Stimulated activated CD4-positive, alpha-beta T cell treated with anti-CD3 and anti-CD28 coated beads, Interleukin-2, amount 100 ng/mL, for 48 hours (primary cell): Measurements from ENCODE around the gene XRCC4.
"Not testable (repeated sequence)": the region's sequence is repeated elsewhere in the genome, so short reads cannot be mapped to it uniquely, and the experiment has no call there.

Experiments
- DNase-seq, 2 donors: peaks; one replicate each; pipeline ENCODE4 v3.0.0-alpha.2; 2020

The XRCC4 gene

DNA sequence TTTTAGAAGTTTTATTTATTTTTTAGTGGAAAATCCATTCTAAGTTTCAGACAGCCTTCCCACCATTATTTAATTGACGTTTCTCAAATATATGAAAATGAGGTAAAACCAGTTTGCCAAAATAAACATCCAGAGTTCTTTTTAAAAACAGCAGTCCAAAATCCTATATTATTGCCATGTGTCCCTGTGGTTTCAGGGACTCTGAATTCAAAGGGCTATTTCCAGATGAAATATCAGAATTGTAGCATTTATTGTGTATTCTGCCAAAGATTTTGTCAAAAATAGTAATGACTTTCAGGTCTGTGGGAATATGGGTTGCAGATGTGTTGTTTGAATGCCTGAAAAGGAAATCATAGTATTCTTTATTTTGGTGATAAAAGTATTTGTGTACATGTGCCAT, 41.6 kb downstream of the XRCC4 start:
- no peak for DNase-seq

DNA sequence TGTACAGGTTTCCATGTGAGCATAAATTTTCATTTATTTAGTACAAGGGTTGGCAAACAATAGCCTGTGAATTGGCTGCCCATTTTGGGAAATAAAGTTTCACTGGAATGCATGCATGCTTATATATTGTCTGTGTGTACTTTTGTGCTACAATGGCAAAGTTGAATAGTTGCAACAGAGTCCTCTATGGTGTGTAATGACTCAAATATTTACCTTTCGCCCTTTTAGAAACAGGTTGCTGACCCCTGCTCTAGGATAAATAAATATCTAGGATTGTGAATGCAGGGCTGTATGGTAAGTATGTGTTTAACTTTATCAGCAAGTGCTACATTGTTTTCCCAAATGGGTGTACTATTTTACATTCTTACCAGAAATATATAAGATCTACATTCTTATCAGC, 47.2 kb downstream of the XRCC4 start:
- no peak for DNase-seq

DNA sequence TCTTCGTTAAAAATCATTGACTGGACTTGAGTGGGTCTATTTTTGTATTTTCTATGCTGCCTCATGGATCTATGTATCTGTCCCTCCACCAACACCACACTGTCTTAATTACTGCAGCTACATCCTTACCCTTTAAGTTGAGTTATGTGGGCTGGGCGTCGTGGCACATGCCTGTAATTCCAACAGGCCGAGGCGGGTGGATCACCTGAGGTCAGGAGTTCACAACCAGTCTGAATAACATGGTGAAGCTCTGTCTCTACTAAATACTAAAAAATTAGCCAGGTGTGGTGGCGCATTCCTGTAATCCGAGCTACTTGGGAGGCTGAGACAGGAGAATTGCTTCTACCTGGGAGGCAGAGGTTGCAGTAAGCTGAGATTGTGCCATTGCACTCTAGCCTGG, 48.2 kb downstream of the XRCC4 start:
- DNase-seq: no peak

DNA sequence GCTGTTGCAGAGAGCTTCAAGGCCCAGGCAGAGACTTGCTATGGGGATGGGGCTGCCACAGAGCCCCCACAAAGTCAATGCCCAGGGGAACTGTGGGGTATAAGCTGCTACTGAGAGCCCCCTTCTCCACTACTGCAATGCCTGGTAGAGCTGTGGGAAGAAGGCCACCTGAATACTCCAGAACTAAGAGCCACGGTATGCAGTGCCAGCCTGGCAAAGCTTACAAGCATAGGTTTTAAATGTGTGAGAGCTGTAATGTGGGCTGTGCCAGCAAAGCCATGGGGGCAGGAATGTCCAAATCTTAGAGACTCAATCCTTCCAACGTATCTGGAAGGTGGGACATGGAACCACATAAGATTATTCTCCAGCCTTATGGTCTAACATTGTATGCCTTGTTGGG, 49.2 kb downstream of the XRCC4 start:
- no peak for DNase-seq

DNA sequence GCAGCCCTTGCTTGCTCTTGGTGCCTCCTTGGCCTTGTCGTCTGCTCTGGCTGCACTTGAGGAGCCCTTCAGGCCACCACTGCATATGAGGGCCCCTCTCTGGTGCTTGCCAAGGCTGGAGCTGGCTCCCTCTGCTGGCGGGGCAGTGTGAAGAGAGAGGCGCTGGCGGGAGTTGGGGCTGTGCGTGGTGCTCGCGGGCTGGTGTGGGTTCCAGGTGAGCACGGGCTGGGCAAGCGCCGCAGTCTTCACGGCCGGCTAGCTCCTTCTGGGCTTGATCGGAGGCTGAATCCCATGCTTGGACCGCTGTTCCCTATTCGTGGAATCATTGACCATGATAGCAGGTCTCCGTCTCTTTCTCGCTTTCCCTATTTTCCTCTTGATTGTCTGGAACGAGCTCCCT, 56.5 kb downstream of the XRCC4 start:
- no peak for DNase-seq

DNA sequence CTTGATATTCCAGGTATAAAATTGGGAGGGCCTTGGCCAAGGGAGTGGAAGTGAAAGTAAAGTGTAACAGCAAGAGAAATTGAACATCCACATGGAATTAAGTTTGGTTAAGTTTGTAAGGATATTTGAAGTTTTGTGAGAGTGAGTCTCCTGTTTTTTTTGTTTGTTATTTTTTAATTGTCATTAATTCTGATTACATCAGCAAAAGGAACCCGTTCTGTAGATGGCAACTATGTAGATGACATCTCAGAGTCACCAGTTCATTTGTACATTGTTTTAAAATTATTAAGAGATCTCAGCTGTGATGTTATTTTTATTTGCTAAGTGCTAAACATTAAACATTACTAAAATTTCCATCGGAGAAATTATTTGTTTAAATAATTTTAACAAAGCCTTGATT, 65.2 kb downstream of the XRCC4 start:
- DNase-seq: no peak

DNA sequence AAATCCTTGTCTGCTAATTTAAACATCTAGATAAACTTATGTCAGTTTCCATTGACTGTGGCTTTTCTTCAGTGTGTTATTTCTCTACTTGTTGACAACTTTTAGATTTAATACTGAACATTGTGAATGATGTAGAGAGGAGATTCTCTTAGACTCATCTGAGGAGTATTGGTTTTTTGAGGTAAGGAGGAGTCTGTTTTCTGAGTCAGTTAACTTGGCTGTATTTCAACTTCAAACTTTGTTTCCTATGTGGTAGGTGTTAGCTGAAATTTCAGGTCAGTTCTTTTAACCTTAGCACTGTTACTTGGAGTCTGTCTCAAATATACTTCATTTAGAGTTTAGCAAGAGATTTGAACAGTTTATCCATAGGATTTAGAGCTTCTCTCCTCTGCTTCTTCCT, 67.9 kb downstream of the XRCC4 start:
- no peak for DNase-seq

DNA sequence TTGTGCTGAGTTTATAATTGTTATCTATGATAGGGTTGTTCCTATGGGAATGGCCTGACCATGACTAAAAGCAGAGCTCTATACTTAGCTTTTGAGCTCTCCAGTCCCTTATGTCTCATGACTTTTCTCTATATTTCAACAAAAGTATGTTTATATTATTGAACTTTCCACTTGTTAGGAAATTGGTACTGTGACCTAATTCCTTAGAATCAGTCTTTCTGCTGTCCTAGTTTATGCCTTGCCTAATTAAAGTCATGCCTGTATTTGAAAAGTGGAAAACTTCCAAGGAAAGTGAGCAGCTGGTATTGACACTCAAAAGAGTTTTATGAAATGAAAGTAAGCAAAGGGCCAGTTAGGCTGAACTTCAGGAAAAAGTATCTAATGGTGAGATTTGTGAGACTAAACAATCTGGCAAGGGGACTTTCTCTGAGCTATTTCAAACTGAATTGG, 68.6 kb downstream of the XRCC4 start:
- no peak for DNase-seq

DNA sequence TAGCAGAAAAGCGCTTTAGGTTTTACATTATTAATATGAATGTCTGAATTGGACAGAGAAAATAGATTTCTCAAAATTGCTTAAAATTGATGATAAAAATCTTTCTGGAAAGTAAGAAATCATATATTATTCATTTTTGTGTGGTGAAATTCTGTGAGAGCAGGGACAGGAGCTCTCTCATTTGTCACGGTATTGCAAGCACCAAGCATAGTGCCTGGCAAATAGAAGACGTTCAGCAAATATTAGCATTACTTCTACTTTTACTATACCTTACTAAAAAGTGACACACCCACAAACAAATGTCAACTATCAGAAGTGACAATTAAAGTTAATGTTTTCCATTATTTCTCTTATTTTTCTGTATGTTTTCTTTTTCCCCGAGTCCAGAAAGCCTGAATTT, 69.1 kb downstream of the XRCC4 start:
- no peak for DNase-seq

DNA sequence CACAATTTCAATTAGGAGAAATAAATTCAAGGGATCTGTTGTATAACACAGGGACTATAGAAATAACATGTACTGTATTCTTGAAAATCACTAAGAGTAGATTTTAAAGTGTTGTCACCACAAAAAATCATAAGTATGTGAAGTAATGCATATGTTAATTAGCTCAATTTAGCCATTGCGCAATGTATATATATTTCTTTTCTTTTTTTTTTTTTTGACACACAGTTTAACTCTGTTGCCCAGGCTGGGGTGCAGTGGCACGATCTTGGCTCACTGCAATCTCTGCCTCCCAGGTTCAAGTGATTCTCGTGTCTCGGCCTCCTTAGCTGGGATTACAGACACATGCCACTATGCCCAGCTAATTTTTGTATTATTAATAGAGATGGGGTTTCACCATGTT, 70.2 kb downstream of the XRCC4 start:
- no peak for DNase-seq

DNA sequence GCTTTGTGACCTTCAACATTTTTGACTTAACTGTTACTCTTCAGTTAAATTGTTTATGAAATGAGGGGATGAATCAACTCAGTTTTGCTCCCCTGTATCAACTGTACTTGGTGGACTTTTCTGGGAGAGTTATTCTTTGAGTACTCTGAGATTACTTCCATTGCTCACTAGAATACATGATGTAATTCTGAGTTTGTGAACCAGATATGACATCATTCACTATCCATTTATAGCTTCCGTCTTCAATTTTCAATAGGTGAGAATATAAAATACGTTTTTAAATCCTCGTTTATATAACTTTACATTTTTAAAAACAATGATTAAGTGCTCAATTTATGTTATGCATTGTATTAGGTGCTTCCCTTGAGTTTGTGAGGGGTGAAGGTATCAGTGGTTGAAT, 71.0 kb downstream of the XRCC4 start:
- no peak for DNase-seq

DNA sequence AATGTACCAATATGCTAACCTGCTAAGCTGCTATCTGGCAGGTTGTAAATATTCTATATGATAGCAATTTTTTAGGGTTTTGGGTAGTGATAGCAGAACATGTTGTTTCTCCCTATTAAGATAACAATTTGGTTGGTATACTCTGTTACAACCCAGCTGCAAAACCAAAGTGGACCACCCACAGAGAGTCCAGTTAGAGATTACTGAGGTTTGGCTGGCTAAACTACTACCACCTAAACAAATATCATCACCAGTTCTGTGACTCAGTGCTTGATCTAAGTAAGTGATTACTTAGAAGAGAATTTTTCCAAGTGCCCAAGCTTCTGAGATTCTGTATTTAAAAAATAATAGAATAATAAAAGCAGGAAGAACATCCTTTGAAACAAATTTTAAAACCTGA, 72.3 kb downstream of the XRCC4 start:
- DNase-seq: no peak

DNA sequence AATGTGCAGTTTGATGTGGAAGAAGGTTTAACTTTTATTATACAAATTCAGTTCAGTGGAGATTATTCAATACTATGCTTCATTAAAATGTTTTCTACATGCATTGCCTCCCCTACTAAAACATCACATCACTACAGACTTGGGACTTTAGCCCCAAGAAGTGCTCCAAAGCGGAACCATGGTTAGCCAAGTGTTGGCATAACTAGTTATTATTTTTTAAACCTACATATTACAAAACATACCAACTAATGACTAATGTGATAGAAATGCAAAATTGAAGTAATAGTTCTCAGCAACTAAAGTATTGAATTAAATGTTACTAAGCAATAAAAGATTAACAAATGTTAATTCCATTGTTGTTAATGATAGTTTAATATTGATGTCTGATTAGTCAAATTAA, 74.5 kb downstream of the XRCC4 start:
- no peak for DNase-seq

DNA sequence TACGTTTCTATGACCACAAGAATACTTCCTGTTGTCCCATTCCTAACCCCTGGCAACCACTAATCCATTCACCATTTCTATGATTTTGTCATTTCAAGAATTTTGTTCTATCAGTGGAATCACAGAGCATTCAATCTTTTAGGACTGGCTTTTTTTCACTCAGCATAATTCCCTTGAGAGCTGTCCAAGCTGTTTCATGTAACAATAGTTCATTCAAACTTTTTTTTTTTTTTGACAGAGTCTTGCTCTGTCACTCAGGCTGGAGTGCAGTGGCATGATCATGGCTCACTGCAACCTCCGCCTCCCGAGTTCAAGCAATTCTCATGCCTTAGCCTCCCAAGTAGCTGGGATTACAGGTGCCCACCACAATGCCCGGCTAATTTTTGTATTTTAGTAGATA, 75.6 kb downstream of the XRCC4 start:
- DNase-seq: not testable (repeated sequence)

DNA sequence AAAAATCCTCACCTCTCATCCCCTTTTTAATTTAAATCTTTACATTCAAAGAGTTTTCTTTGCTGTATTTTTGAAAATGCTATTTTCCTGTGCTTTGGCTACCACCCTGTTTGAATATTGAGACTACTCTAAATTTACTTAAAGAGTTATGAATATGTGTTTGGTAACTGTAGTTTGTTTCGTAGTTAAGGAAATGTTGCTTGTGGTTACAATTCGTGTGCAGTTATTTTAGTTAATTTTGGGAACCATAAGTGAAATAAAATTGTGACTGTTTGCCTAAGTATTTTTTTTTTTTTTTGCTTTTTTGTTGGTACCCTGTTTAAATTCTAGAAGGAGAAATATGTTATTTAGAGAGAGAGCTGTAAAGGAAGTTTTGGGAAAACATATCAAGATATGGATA, 78.7 kb downstream of the XRCC4 start:
- no peak for DNase-seq

DNA sequence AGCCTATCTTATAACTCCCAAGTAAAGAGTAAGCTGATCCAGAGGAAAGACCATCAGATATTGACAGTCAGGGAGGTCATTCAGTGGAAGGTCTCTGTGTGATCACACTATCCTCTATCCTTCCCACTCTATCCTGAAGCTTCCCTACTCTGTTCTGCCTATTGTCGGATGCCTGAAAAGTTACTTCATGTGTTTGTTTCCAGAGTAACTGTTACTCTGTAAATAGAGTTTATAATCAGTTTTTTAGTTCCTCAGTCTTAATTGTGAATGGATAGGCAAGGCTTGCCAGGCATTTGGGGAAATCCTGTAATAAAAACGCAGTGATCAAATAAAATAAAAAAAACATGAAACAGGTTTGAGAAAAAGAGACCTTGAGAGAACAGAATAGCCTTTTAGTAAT, 79.8 kb downstream of the XRCC4 start:
- no peak for DNase-seq

DNA sequence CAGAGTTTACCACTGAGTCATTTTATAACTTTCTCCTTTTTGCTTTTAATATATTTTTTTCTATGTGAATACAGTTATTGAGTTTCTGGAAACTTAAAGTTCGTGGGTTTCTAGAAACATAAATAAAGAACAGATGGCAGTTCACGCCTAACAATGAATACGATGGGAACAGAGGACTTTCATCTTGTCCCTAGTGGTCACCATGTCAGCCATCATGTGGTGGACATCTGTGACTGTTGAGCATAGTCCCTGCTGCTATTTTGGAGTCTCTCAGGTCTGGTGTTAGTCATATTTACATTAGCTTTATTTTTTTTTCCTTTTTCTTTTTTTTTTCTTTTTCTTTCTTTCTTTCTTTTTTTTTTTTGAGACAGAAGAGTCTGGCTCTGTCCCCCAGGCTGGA, 85.3 kb downstream of the XRCC4 start:
- DNase-seq: no peak

DNA sequence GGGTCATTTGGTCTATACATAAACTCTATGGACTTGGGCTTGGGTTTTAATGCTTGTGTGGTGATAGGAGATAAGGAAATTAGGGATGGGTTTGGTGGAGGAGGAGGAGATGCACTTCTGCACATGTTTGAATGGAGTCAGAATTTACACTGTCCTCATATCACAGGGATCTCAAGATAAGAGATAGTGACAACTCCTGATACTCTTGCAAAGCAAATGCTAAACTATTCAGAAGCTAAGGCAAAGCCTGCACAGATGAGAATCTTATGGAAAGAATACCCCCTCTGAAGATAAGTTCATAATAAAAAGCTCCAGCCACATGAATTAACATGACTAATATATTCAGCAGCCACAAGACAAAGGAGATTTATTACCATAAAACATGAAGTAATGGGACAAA, 90.2 kb downstream of the XRCC4 start:
- no peak for DNase-seq

DNA sequence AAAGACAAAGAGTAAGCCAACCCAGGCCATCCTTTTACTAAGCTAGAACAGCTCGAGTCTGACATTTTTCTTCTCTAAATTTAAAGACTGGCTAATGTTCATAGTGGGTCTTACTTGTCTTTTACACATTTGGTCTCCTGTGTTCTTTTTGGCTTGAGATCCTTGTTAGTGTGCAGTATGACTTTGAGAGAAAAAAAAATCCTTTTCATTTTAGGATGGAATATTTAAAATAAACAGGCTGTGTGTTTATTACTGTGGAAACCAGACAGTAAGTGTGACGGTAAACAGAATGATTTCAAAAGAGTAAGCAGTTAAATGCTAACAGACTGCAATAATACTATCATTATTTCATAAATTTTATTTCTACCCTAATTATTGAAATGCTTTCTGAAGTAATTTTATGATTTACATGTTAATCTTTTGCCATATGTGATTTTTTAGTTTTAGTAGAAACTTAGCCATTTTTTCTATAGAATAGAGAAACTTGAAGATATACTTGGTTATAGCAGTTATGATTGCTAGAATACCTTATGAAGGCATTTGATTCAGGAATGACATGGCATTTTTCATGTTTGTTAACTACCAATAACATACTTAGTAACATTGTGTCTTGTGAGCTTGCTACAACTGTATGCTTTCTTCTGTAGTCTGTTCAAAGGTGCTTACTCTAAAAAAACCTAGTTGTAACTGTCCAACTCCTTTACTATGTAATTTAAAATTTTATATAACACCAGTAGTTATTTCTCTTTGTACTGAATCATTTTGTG, 92.4 kb downstream of the XRCC4 start:
- no peak for DNase-seq

DNA sequence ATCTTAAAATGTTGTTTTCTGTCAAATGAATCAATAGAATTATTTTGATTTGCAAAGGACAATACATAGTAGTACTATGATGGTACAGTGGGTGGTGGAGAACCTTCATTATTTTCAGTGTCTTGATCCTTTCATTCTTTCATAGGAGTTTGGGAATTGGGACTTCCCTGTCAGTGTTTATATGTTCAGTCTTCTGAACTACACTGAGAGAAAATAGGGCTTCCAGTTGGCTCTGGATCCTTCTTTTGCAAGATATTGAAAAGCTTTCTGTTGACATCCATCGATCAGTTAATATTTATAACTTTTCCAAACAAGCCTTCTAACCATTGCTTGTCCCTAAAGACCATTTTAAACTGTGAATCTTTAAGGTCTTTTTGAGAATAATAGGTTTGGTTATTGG, 94.7 kb downstream of the XRCC4 start:
- no peak for DNase-seq

DNA sequence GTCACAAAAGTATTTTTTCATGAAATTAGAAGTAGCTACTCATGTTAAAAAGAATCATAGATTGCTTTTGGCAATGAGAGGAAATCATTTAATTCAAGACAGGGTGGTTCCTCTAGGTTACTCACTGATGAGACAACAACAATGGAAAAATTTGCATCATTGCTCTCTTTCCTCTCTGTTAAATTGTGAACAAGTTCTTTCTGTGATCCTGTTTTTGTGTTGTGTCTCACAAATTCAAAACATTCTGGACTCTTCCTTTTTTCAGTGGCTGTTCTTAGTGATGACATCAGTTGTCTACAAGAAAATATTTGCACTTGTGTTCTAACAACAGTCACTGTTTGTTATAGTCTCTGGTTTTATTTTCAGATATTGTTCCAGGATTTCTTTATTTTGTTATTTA, 95.3 kb downstream of the XRCC4 start:
- no peak for DNase-seq

DNA sequence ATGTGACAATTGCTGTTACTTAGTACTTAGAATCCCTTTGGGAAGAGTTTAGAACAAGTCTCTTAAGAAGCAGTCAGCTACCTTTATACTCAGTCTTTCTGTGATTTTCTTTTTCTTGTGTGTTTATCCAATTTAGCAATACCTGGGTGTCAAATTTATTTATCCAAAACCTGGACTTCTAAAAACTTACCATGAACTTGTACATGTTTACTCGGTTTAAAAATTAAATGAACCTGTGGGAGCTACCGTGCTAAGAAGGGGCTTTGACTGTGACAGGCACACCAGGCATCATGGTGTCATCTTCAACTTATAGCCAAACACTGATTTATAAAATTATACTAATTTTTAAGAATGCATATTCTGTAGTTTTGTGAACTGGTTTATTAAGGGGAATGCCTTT, 96.5 kb downstream of the XRCC4 start:
- DNase-seq: no peak

DNA sequence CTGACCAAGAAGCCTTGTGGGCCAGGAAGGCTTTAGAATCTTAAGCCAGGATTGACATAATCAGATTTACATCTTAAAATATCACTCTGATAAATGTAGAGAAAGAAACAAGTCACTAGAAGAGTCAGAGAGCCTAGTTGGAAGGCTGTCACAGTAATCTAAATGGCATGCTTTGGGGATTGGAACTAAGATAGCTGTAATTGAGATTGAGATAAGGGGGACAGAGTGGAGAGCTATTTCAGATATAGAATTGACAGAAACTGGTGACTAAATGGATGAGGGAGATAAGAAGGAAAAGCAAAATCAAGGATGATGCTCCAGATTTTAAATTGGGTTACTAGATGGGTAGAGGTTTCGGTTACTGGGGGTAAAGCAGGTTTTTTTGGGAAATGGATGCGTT, 100.5 kb downstream of the XRCC4 start:
- DNase-seq: no peak

DNA sequence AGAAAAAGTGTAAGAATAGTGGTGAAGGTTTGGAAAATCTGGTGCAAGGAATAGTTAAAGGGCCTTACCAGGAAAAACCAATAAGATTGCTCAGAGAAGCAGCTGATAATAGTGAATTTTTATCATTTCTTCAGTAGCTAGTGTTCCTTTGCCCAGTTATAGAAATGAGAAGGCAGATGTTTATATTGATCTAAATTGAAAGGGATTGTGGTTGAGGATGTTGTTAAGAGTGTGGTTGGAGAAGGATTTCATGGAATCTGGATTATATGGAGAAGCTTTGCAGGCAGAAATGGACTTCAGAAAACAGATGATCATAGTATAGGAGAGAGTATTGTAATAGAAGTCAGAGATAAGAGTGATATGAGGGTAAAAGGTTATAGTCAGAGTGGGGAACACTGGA, 102.6 kb downstream of the XRCC4 start:
- DNase-seq: no peak

DNA sequence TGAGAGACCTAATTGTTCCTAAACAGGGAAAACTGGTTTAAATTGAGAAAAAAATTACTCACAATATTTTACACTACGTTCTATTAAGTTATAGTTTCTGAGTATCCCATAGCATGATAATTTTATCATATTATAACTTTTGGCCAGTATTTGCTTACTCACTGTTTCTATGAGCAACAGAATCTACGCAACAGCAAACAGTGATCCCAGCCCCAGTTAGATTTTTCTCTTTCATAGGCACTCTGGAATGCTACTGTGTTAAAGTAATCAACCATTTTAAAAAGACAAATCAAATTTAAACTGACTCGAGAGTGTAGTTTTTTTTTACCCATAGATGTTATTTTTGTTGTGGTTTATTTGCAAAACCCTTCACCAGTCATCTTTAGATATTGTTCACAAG, 107.2 kb downstream of the XRCC4 start:
- no peak for DNase-seq

DNA sequence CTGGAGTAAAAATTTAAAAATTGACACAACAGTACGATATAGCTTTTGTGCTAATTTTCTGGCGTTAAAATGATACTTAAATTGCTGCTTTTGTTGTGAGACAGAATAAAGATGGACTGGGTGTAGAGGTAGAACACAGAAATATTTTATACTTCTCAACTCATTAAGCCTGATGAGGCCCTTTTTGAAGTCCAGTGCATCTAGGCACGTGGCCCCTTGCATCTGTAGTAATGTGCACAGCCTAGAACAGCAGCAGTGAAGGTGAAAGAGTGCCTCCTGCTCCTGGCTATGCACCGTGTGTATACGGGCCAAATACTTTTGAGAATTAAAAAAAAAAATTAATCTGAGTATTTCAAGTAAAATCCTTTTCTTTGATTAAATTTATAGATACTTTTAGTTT, 115.6 kb downstream of the XRCC4 start:
- DNase-seq: no peak
